NCI-H510A treated with DMSO at 0.1 percent for 48 hours (cell line): ENCODE results near the gene HTT-AS.
A peak's percentile ranks its signal among the peaks of the same experiment; 100 is the strongest.

Experiments
- DNase-seq: peaks from one replicate; lab custom pipeline; 2025; lab: John Stamatoyannopoulos, UW

HTT-AS gene

GRCh38 chr4:3030566-3031356 lies 43.6 kb downstream of the HTT-AS start:
- peak; percentile 2 for DNase-seq

DNA sequence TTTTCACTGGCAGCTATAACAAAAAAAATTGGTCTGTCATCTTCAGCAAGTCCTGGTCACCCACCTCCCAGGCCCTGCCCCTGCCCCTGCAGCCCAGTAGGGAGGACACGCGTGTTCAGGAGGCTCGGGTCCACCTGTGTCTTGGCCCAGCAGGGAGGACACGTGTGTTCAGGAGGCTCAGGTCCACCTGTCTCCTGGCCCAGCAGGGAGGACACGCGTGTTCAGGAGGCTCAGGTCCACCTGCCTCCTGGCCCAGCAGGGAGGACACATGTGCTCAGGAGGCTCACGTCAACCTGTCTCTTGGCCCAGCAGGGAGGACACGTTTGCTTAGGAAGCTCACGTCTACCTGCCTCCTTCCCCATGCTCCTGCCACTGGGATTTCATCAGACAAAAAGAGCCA lies 44.9 kb downstream of the HTT-AS start:
- no peak for DNase-seq

- DNase-seq, result no peak
Observed at GRCh38 chr4:3026540-3026939, 47.8 kb downstream of the HTT-AS start.

DNA sequence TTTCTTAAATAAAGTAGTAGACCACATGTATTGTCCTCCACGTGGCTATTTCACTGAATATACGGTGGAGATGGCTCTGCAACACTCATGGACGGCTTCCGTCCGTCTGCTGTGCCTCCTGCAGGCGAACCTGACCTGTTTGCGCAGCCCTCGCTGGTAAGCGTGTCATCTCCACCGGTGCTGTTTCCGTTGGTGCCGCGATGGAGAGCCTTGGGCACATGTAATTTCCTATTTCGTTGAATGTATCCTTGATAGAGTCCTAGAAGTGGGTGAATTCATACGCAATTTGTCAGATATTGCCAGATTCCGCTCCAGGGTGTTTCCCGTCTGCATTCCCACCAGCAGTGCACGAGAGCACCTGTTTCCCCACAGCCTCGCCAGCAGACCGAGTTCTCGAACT lies 48.5 kb downstream of the HTT-AS start:
- DNase-seq, result no peak

GRCh38 chr4:3022651-3023050 lies 51.7 kb downstream of the HTT-AS start:
- DNase-seq, result no peak

DNA sequence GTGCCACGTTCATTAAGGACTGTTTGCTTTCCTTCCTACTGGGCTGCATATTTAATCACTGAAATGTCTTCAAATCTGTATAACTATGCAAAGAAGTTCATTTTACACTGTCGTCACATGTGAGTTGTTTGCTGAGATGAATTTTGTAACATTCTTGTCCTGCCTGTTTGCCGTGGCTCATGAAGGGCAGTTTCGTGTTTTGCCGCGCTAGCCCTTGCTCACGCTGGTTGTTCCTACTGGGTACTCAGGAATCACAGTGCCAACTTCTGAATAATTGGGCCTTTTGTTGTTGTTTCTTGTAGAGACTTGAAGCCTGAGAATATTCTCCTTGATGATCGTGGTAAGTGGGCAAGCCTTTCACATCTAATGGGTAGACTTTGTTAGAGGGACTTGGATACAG lies 52.2 kb downstream of the HTT-AS start:
- no peak for DNase-seq

DNA sequence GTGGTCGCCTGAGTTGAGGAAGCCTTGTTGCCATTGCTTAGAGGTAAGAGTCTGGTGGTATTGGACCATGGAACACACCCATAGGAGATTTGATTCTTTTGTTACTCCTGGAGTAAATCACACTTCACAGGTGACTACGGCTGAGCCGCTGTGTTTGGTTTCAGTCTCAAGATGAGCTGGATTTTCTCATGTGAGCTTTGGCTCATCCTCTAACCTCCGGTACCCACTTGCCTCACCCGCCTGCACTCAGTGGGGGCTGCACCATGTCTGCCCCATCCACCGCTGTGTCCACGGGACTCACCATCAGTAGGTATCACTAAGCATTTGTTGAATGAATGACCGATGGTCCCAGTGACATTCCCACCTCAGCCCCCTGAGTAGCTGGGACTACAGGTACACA lies 52.7 kb downstream of the HTT-AS start:
- no peak for DNase-seq

DNA sequence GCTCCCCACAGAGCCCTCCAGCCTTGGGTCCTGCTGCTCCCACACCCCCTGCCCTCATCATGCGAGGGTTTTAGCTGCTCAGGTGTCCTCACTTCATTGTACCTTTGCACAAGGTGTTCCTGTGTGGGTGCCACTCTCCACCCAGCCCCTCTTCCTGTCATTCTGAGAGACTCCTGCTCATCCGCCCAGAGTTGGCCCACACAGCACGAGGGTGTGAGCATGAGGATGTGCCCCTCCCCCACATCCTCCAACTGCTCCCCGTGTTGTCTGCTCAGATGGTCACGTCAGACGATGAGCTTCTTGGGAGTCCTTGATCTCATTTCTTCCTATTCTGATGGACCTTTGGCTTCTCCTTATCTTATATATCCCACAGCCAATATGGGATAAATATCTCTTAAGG lies 53.2 kb downstream of the HTT-AS start:
- DNase-seq, result no peak

DNA sequence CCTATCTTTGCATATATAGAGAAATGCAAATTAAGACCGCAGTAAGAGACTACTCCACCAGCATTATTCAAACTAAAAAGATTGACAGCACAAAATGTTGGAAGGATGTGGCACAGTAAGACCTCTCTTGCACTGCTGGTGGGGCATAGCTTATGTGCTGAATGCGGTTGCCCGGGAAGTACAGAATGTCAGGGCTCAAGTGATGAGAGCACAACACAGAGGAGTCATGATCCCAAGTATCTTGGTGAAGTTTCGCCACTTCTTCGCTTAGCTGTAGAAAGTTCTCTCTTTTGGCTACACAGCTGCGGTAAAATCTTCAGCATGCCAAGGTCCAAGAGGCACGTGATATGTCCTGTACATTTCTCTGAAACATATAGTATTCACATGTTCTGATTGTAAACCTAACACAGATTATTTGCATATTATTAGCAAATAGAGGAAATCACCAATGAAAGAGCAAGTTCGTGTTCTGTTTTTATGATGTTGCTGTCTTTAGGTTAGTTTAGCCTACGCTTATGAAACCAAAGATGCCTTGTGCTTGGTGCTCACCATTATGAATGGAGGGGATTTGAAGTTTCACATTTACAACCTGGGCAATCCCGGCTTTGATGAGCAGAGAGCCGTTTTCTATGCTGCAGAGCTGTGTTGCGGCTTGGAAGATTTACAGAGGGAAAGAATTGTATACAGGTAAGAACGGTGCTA lies 55.0 kb downstream of the HTT-AS start:
- no peak for DNase-seq

DNA sequence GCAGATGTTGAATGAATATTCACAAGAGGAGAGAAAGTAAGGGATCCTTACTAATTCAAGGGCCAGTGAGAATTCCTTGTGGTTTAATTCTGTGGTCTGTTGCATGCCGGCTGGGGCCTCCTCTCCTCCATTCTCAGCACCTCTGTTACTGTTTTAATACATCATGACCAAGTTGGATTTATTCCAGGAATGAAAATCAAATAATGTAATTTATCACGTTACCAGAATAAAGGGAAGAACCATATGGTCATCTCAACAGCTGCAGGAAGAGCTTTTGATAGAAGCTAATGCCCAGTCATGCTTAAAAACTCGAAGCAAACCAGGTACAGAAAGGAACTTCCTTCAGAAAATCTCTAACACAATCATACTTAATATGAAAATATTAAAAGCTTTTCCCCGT lies 56.8 kb downstream of the HTT-AS start:
- DNase-seq, result no peak

DNA sequence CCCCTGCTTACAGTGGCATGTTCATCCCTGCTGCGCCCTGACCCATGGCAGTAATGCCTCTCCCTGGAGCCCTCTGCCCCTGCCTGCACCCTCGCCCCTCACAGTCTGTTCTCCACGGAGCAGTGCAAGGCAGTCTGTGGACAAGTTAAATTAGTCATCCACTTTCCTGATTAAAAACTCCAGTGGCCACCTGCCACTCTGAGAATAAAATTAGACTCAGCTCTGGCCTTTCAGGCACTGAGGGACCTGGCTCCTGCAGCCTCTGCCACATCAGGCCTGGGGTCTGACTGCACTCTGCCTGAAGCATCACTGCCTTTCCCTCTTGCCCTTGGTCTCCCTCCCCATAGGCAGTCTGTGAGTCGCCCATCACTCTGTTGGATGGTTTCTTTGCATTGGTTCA lies 57.4 kb downstream of the HTT-AS start:
- no peak for DNase-seq

- no peak for DNase-seq
Observed at GRCh38 chr4:3013839-3014350, 60.4 kb downstream of the HTT-AS start.
